ENCODE results near the gene RWDD4.

DNA sequence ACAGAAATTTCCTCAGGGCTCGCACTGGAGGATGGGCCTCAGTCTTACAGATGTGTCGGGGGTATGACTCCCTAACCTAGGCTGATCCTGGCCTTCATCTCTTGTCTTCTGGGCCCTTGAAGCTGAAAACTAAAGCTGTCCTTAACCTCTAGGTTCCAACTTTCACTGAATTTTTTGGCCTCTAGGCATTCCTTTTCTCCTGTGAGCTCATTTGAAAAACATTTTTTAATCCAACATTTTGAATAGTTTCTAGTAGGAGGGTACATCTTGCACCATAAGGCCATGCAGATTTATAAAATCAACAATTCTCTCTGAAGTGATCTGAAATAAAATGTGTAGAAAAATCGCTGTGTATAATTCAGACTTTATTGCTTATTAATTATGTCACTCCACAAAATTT, 19.7 kb downstream of the RWDD4 start:
- TF ChIP-seq CTCF (IDR thresholded peaks at IDR 0.05) (no peak), KDM1A (IDR thresholded peaks at IDR 0.05; ENCODE audit: low read depth) (no peak), SREBF2 (IDR thresholded peaks at IDR 0.05) (no peak)
- TF ChIP-seq, protein P1, sequence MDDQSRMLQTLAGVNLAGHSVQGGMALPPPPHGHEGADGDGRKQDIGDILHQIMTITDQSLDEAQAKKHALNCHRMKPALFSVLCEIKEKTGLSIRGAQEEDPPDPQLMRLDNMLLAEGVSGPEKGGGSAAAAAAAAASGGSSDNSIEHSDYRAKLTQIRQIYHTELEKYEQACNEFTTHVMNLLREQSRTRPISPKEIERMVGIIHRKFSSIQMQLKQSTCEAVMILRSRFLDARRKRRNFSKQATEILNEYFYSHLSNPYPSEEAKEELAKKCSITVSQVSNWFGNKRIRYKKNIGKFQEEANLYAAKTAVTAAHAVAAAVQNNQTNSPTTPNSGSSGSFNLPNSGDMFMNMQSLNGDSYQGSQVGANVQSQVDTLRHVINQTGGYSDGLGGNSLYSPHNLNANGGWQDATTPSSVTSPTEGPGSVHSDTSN (IDR thresholded peaks at IDR 0.05) = no peak
